HEK293 (cell line): ENCODE data around the gene VARS1.

Source experiments
- HOXA7 ChIP-seq: sonication (generic); formaldehyde crosslinking; IDR thresholded peaks from 2 replicates; pipeline ENCODE4 v1.8.1; 2022; ENCODE audit warnings: missing genetic modification reagents, borderline replicate concordance
- SP2 ChIP-seq: fragments of 450-650 bp; formaldehyde crosslinking; IDR thresholded peaks from 2 replicates; pipeline ENCODE4 v1.5.1; 2016; ENCODE audit warnings: missing biosample characterization, missing genetic modification characterization
- ZNF19 ChIP-seq: fragments of 450-650 bp; formaldehyde crosslinking; IDR thresholded peaks from 2 replicates; pipeline ENCODE4; 2016; ENCODE audit warnings: missing biosample characterization, missing genetic modification characterization, low read depth
- ZNF24 ChIP-seq: fragments of 450-650 bp; formaldehyde crosslinking; IDR thresholded peaks from 2 replicates; pipeline ENCODE4 v1.5.1; 2016; ENCODE audit warnings: missing biosample characterization, missing genetic modification characterization
- ZNF571 ChIP-seq: fragments of 450-650 bp; formaldehyde crosslinking; IDR thresholded peaks from 2 replicates; pipeline ENCODE4 v1.5.0; 2017; ENCODE audit warnings: missing biosample characterization, missing genetic modification characterization
- TF ChIP-seq, protein P1 (sequence below): fragments of 450-650 bp; formaldehyde crosslinking; IDR thresholded peaks from 2 replicates; pipeline ENCODE4 v1.5.1; 2016; ENCODE audit warnings: missing biosample characterization, missing genetic modification characterization
- TF ChIP-seq, protein P2 (sequence below): fragments of 450-650 bp; formaldehyde crosslinking; IDR thresholded peaks from 2 replicates; pipeline ENCODE4 v1.5.1; 2016; ENCODE audit warnings: missing biosample characterization, missing genetic modification characterization

DNA sequence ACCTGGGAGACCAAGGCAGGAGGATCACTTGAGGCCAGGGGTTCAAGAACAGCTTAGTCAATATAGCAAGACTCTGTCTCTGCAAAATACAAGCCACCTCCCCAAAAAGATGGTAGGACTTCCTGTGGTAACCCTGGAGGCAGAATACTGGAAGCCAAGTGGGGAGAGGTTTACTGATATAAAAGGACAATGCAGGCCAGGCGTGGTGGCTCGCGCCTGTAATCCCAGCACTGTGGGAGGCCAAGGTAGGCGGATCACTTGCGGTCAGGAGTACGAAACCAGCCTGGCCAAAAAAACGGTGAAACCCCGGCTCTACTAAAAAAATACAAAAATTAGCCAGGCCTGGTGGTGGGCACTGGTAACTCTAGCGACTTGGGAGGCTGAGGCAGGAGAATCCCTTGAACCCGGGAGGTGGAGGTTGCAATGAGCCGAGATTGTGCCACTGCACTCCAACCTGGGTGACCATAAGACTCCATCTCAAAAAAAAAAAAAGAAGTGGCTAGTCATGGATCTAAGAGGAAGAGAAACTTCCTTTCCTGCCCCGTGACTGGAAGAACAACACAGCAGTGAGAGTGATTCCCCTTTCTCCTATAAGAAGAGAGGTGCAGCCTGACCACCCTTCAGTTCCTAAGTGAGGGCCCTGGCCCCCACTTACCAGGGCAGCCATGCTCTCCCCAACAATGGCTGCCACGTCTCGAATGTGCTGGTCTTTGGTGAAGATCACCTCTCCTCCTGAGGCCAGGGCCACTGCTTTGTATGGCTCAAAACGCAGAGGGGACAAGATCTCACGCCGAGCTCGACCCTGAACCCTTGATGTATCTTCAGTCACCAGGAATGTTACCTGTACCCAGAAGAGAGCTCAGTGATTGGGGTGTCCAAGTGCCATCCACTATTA is 26.9 kb downstream of the VARS1 start:
- TF ChIP-seq ZNF571 (tag by site-specific recombination) (no peak), SP2 (tag by site-specific recombination) (no peak), ZNF24 (tag by site-specific recombination) (no peak), HOXA7 (no peak), ZNF19 (tag by site-specific recombination) (no peak)
- TF ChIP-seq, protein P1, sequence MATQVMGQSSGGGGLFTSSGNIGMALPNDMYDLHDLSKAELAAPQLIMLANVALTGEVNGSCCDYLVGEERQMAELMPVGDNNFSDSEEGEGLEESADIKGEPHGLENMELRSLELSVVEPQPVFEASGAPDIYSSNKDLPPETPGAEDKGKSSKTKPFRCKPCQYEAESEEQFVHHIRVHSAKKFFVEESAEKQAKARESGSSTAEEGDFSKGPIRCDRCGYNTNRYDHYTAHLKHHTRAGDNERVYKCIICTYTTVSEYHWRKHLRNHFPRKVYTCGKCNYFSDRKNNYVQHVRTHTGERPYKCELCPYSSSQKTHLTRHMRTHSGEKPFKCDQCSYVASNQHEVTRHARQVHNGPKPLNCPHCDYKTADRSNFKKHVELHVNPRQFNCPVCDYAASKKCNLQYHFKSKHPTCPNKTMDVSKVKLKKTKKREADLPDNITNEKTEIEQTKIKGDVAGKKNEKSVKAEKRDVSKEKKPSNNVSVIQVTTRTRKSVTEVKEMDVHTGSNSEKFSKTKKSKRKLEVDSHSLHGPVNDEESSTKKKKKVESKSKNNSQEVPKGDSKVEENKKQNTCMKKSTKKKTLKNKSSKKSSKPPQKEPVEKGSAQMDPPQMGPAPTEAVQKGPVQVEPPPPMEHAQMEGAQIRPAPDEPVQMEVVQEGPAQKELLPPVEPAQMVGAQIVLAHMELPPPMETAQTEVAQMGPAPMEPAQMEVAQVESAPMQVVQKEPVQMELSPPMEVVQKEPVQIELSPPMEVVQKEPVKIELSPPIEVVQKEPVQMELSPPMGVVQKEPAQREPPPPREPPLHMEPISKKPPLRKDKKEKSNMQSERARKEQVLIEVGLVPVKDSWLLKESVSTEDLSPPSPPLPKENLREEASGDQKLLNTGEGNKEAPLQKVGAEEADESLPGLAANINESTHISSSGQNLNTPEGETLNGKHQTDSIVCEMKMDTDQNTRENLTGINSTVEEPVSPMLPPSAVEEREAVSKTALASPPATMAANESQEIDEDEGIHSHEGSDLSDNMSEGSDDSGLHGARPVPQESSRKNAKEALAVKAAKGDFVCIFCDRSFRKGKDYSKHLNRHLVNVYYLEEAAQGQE, result no peak
- TF ChIP-seq, protein P2, sequence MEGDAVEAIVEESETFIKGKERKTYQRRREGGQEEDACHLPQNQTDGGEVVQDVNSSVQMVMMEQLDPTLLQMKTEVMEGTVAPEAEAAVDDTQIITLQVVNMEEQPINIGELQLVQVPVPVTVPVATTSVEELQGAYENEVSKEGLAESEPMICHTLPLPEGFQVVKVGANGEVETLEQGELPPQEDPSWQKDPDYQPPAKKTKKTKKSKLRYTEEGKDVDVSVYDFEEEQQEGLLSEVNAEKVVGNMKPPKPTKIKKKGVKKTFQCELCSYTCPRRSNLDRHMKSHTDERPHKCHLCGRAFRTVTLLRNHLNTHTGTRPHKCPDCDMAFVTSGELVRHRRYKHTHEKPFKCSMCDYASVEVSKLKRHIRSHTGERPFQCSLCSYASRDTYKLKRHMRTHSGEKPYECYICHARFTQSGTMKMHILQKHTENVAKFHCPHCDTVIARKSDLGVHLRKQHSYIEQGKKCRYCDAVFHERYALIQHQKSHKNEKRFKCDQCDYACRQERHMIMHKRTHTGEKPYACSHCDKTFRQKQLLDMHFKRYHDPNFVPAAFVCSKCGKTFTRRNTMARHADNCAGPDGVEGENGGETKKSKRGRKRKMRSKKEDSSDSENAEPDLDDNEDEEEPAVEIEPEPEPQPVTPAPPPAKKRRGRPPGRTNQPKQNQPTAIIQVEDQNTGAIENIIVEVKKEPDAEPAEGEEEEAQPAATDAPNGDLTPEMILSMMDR, result no peak
